IPS-18a (cell line): ENCODE results near the gene GPRASP3.
"Not testable (repeated sequence)": the region's sequence is repeated elsewhere in the genome, so short reads cannot be mapped to it uniquely, and the experiment has no call there.

ENCODE experiments used
- H3K27ac ChIP-seq: one replicate; pipeline ENCODE4 v1.5.1; 2013; ENCODE audit warnings: low read length
- H3K27me3 ChIP-seq: one replicate; pipeline ENCODE4 v1.6.1; 2013; ENCODE audit warnings: mild to moderate bottlenecking, low read length; ENCODE audit not compliant: control insufficient read depth, insufficient read depth
- H3K36me3 ChIP-seq: one replicate; pipeline ENCODE4 v1.6.1; 2013; ENCODE audit warnings: low read depth, low read length; ENCODE audit not compliant: control insufficient read depth
- H3K4me1 ChIP-seq: one replicate; pipeline ENCODE4 v1.6.1; 2013; ENCODE audit warnings: low read depth, low read length; ENCODE audit not compliant: control insufficient read depth
- H3K4me3 ChIP-seq: one replicate; pipeline ENCODE4 v1.5.1; 2013; ENCODE audit warnings: low read length
- H3K9ac ChIP-seq: one replicate; pipeline ENCODE4 v1.6.1; 2013; ENCODE audit warnings: mild to moderate bottlenecking, low read length, moderate library complexity
- H3K9me3 ChIP-seq: one replicate; pipeline ENCODE4 v1.6.1; 2013; ENCODE audit warnings: low read depth, low read length; ENCODE audit not compliant: control insufficient read depth

GPRASP3 gene, protein sequence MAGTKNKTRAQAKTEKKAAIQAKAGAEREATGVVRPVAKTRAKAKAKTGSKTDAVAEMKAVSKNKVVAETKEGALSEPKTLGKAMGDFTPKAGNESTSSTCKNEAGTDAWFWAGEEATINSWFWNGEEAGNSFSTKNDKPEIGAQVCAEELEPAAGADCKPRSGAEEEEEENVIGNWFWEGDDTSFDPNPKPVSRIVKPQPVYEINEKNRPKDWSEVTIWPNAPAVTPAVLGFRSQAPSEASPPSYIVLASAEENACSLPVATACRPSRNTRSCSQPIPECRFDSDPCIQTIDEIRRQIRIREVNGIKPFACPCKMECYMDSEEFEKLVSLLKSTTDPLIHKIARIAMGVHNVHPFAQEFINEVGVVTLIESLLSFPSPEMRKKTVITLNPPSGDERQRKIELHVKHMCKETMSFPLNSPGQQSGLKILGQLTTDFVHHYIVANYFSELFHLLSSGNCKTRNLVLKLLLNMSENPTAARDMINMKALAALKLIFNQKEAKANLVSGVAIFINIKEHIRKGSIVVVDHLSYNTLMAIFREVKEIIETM

DNA sequence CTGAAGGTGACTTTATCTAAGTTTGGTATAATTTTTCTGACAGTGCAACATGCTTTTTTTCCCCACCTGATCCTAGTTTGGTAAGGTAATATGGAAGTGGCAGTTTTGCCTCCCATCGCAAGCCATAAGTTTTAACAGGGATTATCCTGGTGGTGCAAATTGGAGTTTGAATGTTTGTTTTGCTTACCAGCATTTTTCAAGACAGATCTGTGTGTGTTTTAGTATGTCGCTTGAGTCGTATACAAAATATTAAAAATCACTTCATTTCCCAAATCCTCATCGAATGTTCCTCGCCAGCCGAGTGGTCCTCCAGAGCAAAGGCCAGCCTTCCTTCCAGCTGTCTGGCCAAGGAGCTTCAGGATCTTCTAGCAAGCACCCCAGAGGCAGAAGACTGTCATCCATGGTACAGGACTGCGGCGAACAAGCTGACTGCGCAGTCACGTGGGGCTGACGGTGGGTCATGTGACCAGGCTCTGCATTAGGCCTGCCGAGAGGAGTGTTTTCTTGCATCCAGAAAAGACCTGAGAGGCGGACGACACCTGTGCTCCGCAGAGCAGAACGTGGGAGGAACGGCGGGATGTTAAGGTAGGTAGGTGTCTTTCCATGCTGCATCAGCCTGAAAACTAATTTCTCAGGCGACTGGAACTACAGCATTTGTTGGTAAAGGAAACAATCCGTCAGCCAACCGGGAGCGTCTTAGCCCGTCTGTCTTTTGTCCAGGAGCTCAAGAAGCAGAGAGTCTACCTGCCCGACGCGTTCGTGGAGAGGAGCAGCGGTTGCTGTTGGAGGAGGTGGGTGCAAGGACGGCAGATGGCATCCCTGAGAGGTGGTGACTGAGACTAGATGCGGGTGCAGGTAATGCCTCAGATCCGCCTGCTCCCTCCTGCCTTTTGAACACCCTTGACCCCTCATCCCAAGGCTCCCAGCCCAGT is at the start of gene GPRASP3:
GPRASP3 (plus strand) TSS at position 507 of the 932 bp plus-strand sequence. CDS start 28,253 bp downstream, outside the sequence.
- no peak within 1 kb of the TSS for H3K9ac ChIP-seq
- no peaks in the 10 kb centered on the region for H3K27me3 ChIP-seq
- H3K36me3 ChIP-seq, result no peaks in the 10 kb centered on the region
- no peak within 1 kb of the TSS for H3K4me3 ChIP-seq
- peaks cover 9% of the 10 kb centered on the region for H3K9me3 ChIP-seq
- no peak within 1 kb of the TSS for H3K27ac ChIP-seq
- peaks cover 6% of the 10 kb centered on the region for H3K4me1 ChIP-seq

DNA sequence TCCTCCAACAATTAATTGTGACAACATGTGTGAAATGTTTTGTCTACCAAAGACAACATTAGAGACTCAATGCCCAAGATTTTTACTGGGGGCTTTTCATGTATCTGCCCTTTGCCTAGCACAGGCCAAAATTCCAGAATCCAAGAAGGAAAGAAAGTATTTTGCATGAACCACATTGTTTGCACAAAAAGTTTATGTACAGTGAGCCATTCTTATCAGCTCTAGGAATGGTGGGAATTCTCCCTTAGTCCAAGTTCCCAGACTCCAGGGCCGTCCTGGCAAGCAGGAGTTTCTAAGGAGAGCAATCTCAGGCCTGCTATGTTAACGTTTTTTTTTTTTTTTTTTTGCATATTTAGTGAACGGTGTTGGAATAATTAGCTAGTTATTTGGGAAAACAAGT is 47.7 kb upstream of the GPRASP3 start:
- H3K36me3 ChIP-seq, result no peaks in the 10 kb centered on the region
- H3K9ac ChIP-seq, result no peak overlapping the region
- no peak overlapping the region for H3K4me3 ChIP-seq
- H3K9me3 ChIP-seq, result peaks cover 18% of the 10 kb centered on the region
- no peak overlapping the region for H3K27ac ChIP-seq
- H3K27me3 ChIP-seq, result no peaks in the 10 kb centered on the region
- no peaks in the 10 kb centered on the region for H3K4me1 ChIP-seq

GRCh38 chrX:102677479-102677878 is 43.1 kb upstream of the GPRASP3 start:
- H3K4me1 ChIP-seq, H3K36me3 ChIP-seq, H3K9ac ChIP-seq, H3K4me3 ChIP-seq, H3K27me3 ChIP-seq, H3K27ac ChIP-seq: not testable (repeated sequence)
- H3K9me3 ChIP-seq, result peaks cover 17% of the 10 kb centered on the region

DNA sequence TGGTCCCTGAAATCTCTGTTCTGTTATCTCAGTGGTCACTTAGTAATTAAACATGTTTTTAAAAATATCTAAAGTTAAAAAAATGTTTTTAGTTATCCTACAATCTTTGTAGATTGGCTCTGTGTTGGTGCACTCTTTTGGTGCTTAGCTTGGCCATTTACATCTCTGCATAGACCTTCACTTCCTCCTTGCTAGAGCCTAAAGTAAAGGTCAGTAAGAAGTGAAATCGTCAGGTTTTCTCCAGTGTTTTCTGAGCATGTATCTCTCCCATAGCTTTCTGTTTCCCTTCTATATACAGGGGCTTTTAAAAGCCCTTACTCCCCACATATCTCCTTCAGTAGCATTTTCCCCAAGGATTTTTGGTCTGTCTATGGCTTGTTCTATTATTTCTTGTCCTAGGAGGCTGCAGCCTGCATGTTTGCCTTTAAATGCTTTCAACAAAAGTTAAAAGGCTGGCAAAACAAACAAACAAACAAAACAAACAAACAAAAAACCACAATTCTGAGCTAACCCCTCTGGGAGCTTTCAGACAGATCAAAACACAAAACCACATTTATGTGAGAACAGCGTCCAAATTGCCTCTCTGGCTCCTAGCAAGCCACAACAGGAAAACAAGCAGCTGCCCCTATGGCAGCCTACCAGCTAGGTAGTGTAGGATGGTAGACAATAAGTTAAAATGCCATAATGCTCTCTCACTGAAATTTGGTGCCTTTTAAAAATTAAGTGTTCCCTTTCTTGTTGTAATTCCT is 35.6 kb upstream of the GPRASP3 start:
- Histone ChIP-seq H3K9ac (no peak overlapping the region), H3K27ac (no peak overlapping the region), H3K27me3 (no peaks in the 10 kb centered on the region), H3K9me3 (peaks cover 23% of the 10 kb centered on the region), H3K4me3 (no peak overlapping the region), H3K4me1 (no peaks in the 10 kb centered on the region), H3K36me3 (no peaks in the 10 kb centered on the region)

- Histone ChIP-seq H3K27me3 (no peaks in the 10 kb centered on the region), H3K9ac (no peak overlapping the region), H3K27ac (no peak overlapping the region)
These were observed 25.8 kb upstream of the GPRASP3 start for GRCh38 chrX:102694749-102695148.

DNA sequence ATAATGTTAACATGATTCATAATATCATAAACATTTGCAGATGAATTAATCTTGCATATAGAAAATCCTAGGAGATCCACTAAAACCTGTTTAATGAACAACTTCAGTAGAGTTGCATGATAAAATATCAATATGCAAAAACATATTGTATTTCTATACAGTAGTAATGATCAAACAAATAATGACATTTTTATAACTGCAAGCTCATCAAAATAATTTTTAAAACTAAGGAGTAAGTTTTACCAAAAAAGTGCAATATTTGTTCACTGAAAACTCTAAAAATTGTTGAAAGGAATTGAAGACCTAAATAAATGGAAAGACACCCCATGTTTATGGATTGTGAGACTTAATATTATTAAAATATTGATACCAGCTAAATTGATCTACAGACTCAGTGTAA is 24.2 kb upstream of the GPRASP3 start:
- H3K9me3 ChIP-seq, result peaks cover 18% of the 10 kb centered on the region
- no peaks in the 10 kb centered on the region for H3K27me3 ChIP-seq
- no peak overlapping the region for H3K27ac ChIP-seq
- H3K9ac ChIP-seq, result no peak overlapping the region
- H3K36me3 ChIP-seq, result no peaks in the 10 kb centered on the region
- no peak overlapping the region for H3K4me3 ChIP-seq
- H3K4me1 ChIP-seq, result no peaks in the 10 kb centered on the region

More at GRCh38 chrX:102694749-102695148, 25.8 kb upstream of the GPRASP3 start:
- no peak overlapping the region for H3K4me3 ChIP-seq
- peaks cover 15% of the 10 kb centered on the region for H3K9me3 ChIP-seq
- no peaks in the 10 kb centered on the region for H3K36me3 ChIP-seq
- H3K4me1 ChIP-seq, result no peaks in the 10 kb centered on the region

- Histone ChIP-seq H3K27ac (no peak overlapping the region), H3K4me3 (no peak overlapping the region), H3K9me3 (peaks cover 14% of the 10 kb centered on the region), H3K36me3 (no peaks in the 10 kb centered on the region), H3K27me3 (no peaks in the 10 kb centered on the region), H3K4me1 (no peaks in the 10 kb centered on the region), H3K9ac (no peak overlapping the region)
These were observed 23.0 kb upstream of the GPRASP3 start for GRCh38 chrX:102697494-102697893.

- H3K27me3 ChIP-seq, result peaks cover 12% of the 10 kb centered on the region
- H3K36me3 ChIP-seq, result no peaks in the 10 kb centered on the region
- no peak overlapping the region for H3K4me3 ChIP-seq
- no peak overlapping the region for H3K9ac ChIP-seq
- H3K9me3 ChIP-seq, result peaks cover 22% of the 10 kb centered on the region
- H3K27ac ChIP-seq, result no peak overlapping the region
- no peaks in the 10 kb centered on the region for H3K4me1 ChIP-seq
These were observed 11.6 kb upstream of the GPRASP3 start for GRCh38 chrX:102708900-102709299.

DNA sequence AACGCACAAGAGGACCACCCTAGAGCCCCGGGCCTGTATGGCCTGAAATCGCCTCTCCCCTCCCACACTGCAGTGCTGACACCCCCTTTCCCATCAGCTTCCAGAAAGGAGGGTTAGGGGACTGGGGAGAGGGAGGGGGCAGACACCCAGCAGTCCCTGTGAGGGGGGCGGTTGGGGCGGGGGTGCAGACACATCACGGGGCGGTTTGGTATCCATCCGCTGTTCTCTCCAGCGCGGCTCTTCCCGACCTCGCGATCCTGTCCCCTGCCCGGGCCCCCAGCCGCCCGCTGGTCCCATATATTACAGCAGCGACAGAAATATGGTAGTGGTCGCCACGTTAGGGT is 8.7 kb upstream of the GPRASP3 start:
- Histone ChIP-seq H3K4me3 (peak overlapping the region; percentile 73), H3K4me1 (no peaks in the 10 kb centered on the region), H3K36me3 (no peaks in the 10 kb centered on the region), H3K9ac (peak overlapping the region; percentile 28), H3K9me3 (peaks cover 8% of the 10 kb centered on the region), H3K27ac (no peak overlapping the region), H3K27me3 (peaks cover 12% of the 10 kb centered on the region)

DNA sequence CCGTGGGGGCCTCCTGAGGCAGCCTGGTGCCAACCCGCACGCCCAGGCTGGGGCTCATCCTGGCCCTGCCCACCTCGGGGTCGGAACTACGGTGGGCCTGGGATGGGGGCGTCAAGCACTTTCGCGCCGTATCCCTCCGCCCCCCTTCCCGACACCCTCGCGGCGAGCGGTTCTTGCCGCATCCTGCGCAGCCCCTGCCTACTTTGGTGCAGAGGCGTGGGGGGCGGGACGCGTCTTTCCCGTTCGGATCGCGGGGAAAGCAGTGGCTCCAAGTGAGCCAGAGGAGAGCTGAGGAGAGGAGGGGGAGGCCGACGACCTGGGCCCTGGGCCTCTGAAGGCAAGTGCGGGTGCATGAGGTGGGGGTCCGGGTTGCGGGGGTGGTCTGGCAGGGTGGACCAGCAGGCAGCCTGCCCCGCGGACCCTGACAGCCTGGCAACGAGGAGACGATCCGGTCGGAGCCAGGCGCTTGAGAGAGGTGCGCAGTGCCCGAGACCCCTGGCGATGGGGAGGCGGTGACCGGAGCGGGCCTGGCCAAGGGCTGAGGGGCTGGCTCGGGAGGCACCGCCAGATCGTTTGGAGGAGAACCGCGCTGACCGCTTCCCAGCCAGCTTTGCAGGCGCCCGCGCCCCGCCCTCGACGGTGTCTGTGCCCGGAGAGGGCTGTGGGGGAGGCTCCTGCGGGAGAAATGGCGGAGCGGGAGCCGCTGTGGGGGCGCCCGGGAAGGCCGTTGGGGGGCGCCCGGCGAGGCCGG is 8.2 kb upstream of the GPRASP3 start, which contains the start of gene GPRASP2:
GPRASP2 (plus strand) TSS at position 233 of the 751 bp plus-strand sequence. CDS start 2,422 bp downstream, outside the sequence.
- H3K27ac ChIP-seq, result no peak within 1 kb of the TSS
- H3K4me3 ChIP-seq, result peak within 1 kb of the TSS; percentile 73
- H3K36me3 ChIP-seq, result no peaks in the 10 kb centered on the region
- H3K4me1 ChIP-seq, result no peaks in the 10 kb centered on the region
- H3K27me3 ChIP-seq, result peaks cover 12% of the 10 kb centered on the region
- peaks cover 6% of the 10 kb centered on the region for H3K9me3 ChIP-seq
- H3K9ac ChIP-seq, result peak within 1 kb of the TSS; percentile 47
